GM12878 (cell line): Measurements from ENCODE around the gene BBS2. TPM values are rescaled to one million over a fixed set of nuclear protein-coding genes. Genes with fewer than 3 reads are reported as not detected.

Experiments
- ATAC-seq: fragments of 200-7000 bp; cut with Tn5 transposase; 3 replicates; pipeline ENCODE4 v1.9.1; 2020; ENCODE audit warnings: mild to moderate bottlenecking, moderate library complexity
- BruUV-seq: library from RNA; stranded (reverse); fragments of 400-500 nt; replicated peaks from 2 replicates; lab custom pipeline; 2021; lab: Mats Ljungman, UMichigan
- CTCF ChIA-PET: fragments of 300-600 bp; sonication (Branson Sonifier 250); formaldehyde crosslinking; extraction: SDS; loops from one replicate; lab custom pipeline; 2021; ENCODE audit warnings: inconsistent platforms; lab: Yijun Ruan, JAX
- POLR2A ChIA-PET: fragments of 350-600 bp; formaldehyde crosslinking; extraction: SDS; loops from one replicate; lab custom pipeline; 2021; ENCODE audit warnings: inconsistent platforms; lab: Charles Lee
- RAD21 ChIA-PET: fragments of 300-600 bp; sonication (Branson Sonifier 250); formaldehyde crosslinking; loops from one replicate; lab custom pipeline; 2023; ENCODE audit warnings: antibody characterized with exemption; ENCODE audit not compliant: unreplicated experiment; lab: Charles Lee
- SMC1A ChIA-PET: fragments of 300-600 bp; sonication (Branson Sonifier 250); formaldehyde crosslinking; loops from one replicate; lab custom pipeline; 2023; ENCODE audit not compliant: unreplicated experiment, uncharacterized antibody; lab: Charles Lee
- DNase-seq: peaks from one replicate; pipeline ENCODE4 v3.0.0-alpha.2; 2011; ENCODE audit warnings: low read depth, low spot score
- FAIRE-seq: peaks from 3 replicates; lab custom pipeline; 2011; peaks lifted over from hg19 to GRCh38; lab: Jason Lieb, UNC
- H2AFZ ChIP-seq: 2 replicates; pipeline ENCODE4 v1.6.0; 2011; ENCODE audit warnings: low read depth, low read length, control low read depth; ENCODE audit not compliant: control insufficient read depth
- H3K27ac ChIP-seq: 2 replicates; pipeline ENCODE4 v1.5.1; 2011; ENCODE audit warnings: control low read depth; ENCODE audit not compliant: control insufficient read depth, insufficient read depth
- H3K27me3 ChIP-seq, 2 experiments: replicated peaks in 1 of 2; 2 replicates each; pipeline versions ENCODE4 v1.6.0 to v1.6.1; 2011; ENCODE audit warnings: low read length in 1 of 2; ENCODE audit not compliant: control insufficient read depth in 2 of 2, insufficient read depth in 2 of 2
- H3K36me3 ChIP-seq, 2 experiments: 2 replicates each; pipeline ENCODE4 v1.5.1; 2011; ENCODE audit warnings: low read length in 1 of 2; ENCODE audit not compliant: control insufficient read depth in 2 of 2, insufficient read depth in 2 of 2
- H3K4me1 ChIP-seq: 2 replicates; pipeline ENCODE4 v1.6.1; 2011; ENCODE audit warnings: mild to moderate bottlenecking, low read length, moderate library complexity, mixed read lengths; ENCODE audit not compliant: control insufficient read depth, insufficient read depth
- H3K4me2 ChIP-seq: 2 replicates; pipeline ENCODE4 v1.6.0; 2011; ENCODE audit warnings: control low read depth; ENCODE audit not compliant: control insufficient read depth, insufficient read depth
- H3K4me3 ChIP-seq: fragments of 200-600 bp; sonication (generic); 2 replicates; pipeline ENCODE4 v1.5.1; 2016
- H3K79me2 ChIP-seq: 2 replicates; pipeline ENCODE4 v1.6.0; 2011; ENCODE audit warnings: low read length; ENCODE audit not compliant: control insufficient read depth, insufficient read depth
- H3K9ac ChIP-seq: 2 replicates; pipeline ENCODE4 v1.8.0; 2011; ENCODE audit warnings: low read length, control low read depth, mixed read lengths; ENCODE audit not compliant: control insufficient read depth, insufficient read depth
- H3K9me3 ChIP-seq: replicated peaks from 3 replicates; pipeline ENCODE4 v1.5.1; 2011; ENCODE audit warnings: mild to moderate bottlenecking, low read length; ENCODE audit not compliant: control insufficient read depth, insufficient read depth
- H4K20me1 ChIP-seq: 2 replicates; pipeline ENCODE4 v1.6.0; 2011; ENCODE audit not compliant: control insufficient read depth, insufficient read depth
- IKZF1 ChIP-seq: fragments of 450-650 bp; conservative IDR thresholded peaks from 2 replicates; pipeline ENCODE4 v1.6.1; 2017; ENCODE audit warnings: antibody characterized with exemption, mild to moderate bottlenecking
- MEF2A ChIP-seq: IDR thresholded peaks from 2 replicates; pipeline ENCODE4 v1.6.1; 2011; ENCODE audit warnings: low read depth, mild to moderate bottlenecking, low read length, moderate library complexity; ENCODE audit not compliant: insufficient read depth
- NR2F1 ChIP-seq: fragments of 450-650 bp; conservative IDR thresholded peaks from 2 replicates; pipeline ENCODE4 v1.6.1; 2017; ENCODE audit warnings: mild to moderate bottlenecking
- PAX8 ChIP-seq: fragments of 450-650 bp; IDR thresholded peaks from 2 replicates; pipeline ENCODE4 v1.6.1; 2017; ENCODE audit warnings: mild to moderate bottlenecking, moderate library complexity
- SPI1 ChIP-seq: IDR thresholded peaks from 2 replicates; pipeline ENCODE4 v1.6.1; 2011; ENCODE audit warnings: low read depth, mild to moderate bottlenecking, low read length, moderate library complexity, borderline replicate concordance; ENCODE audit not compliant: insufficient read depth
- WGBS: methylation state at CpG from one replicate; pipeline ENCODE4 v1.1.6; 2016; ENCODE audit warnings: low lambda C conversion rate; ENCODE audit not compliant: insufficient replicate concordance, insufficient coverage; ENCODE audit errors: missing lambda C conversion rate; 5-methylcytosine and 5-hydroxymethylcytosine counted together
- in situ Hi-C: fragments of 300-500 bp; cut with MboI; formaldehyde crosslinking; loops from 9 replicates; pipeline ENCODE4 v1.14.3; 2018; ENCODE audit warnings: mixed read lengths
- intact Hi-C: fragments of 100-400 bp; cut with micrococcal nuclease; formaldehyde crosslinking; loops from one replicate; pipeline ENCODE4 v1.14.2; 2022; ENCODE audit not compliant: unreplicated experiment
- polyA plus RNA-seq, 11 experiments: library from polyadenylated mRNA; depleted of rRNA in 4 of 11; unstranded in 6 of 11; stranded (reverse) in 5 of 11; fragments of >200 nt; fragmentation: Nextera tagmentation in 4 of 11; fragmentation: Illumina TruSeq in 1 of 11; extraction: Ambion mirVana in 4 of 11; extraction: Trizol in 1 of 11; gene quantifications; 1 replicate in 1 of 11; 2 replicates in 10 of 11; pipeline versions ENCODE4 v1.2.1 to v1.2.3, GENCODE V29; 2011 to 2016; ENCODE audit warnings: inconsistent platforms in 2 of 11, missing spikeins in 2 of 11, low read depth in 1 of 11
- total RNA-seq, 4 experiments: library from RNA; depleted of rRNA in 3 of 4; stranded (reverse); fragments of >200 nt in 3 of 4; fragmentation: Illumina TruSeq in 1 of 4; extraction: Trizol in 1 of 4; gene quantifications; 2 replicates each; pipeline versions ENCODE4 v1.2.1 to v1.2.3, GENCODE V29; 2013 to 2021

Gene BBS2
- total and polyA plus RNA-seq, 10 of the 15 experiments (the other 5 are each of a cell fraction or from before 2014, with no cell fraction given), result 4.9 to 38.3 (median 16.4) TPM

DNA sequence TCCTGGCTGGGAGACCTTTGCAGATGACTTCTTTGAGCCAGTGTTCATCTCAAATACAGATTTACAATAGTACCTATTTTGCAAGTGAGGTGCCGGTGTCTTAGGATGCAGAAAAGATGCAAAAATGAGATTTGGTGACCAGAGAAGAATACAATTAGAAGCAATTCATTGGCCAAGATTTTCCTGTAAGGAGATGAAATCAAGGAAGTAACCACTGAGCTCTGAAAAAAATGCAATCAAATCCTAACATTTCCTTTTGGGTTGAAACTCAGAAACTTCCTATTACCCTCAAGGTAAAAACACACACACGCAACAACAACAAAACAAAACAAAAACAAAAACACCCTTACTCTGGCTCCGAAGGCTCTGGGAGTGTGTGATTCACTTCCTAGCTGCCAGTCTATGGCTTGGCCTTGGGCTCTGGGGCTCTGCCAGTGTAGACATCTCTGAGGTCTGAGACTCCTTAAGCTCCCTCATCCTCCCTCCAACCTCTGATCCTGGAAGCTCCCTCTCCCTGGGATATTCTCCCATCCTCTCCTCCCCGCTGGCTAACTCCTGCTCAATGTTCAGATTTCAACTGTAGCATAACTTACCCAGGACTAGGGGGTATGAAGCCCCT is 28.2 kb upstream of the BBS2 start:
- FAIRE-seq, result no peak
- in situ Hi-C loops, result no loop called here
- RAD21 ChIA-PET, result interaction anchor here (1.2 to 1.8 kb wide), 2 partner anchors 29 to 153 kb away, joined by 3 to 4 read pairs; no protein-coding TSS in a partner anchor

DNA sequence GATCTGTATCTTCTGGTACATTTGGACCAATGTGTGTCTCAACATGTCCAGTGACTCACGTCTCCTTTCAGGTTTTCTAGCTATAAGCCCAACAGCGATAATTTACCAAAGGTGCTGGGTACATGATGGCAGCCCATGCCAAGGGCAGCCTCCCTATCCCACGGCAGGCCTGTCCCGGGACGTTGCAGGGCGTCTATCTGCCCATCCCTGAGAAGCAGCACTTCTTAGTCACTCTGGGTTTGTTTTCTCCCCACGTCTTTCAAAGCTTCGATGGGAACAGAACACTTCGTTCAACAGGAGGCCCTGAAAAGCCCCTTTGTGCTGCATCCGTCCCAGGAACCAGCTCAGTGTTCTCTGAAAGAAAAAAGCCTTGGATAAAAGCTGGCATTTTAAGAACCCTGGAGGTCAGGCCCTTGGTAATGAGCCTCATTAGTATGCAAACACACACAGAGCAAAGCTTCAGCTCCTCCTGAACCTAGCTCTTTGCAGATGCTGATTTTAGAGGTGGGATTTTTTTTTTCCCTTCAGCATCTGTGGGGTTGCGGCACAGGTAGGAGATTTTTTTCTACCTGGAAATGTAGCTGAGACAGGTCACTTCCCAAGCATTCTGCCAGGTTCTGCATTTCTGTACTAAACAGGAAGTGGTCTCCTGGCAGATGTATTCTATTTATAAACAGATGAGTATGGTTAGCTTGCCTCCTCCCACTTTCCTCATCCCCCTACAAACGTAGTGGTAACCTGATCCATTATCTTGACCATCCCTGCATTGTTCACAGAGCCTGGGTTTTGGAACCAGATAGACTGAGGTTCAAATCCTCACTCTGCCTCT is 27.5 kb upstream of the BBS2 start:
- TF ChIP-seq SPI1 (peak; percentile 18; the same call in 1 of the 2 replicates), MEF2A (peak; percentile 16; the same call in 1 of the 2 replicates), PAX8 (no peak)
- Histone ChIP-seq H3K4me3 (no peak overlapping the region), H3K36me3 (no peaks in the 10 kb centered on the region), H4K20me1 (no peaks in the 10 kb centered on the region), H3K9me3 (no peaks in the 10 kb centered on the region), H2AFZ (no peak overlapping the region; the same call in 1 of the 2 replicates), H3K79me2 (no peaks in the 10 kb centered on the region), H3K4me2 (peak overlapping the region; percentile 25; the same call in 1 of the 2 replicates), H3K27me3 (peaks cover 0 to 2% of the 10 kb centered on the region in 2 experiments; a peak in 1 of 4 replicates), H3K9ac (no peak overlapping the region), H3K27ac (no peak overlapping the region), H3K4me1 (peaks cover 7% of the 10 kb centered on the region)
- intact Hi-C loops (no loop called here), in situ Hi-C loops (no loop called here)
- ATAC-seq (peak; percentile 45), DNase-seq (no peak), FAIRE-seq (no peak)
- POLR2A ChIA-PET, result interaction anchor here (0.7 kb wide), 1 partner anchor 86 kb away, joined by 8 read pairs; no protein-coding TSS in a partner anchor
- RAD21 ChIA-PET, result interaction anchor here (1.2 to 1.8 kb wide), 2 partner anchors 30 to 154 kb away, joined by 3 to 4 read pairs; no protein-coding TSS in a partner anchor
- SMC1A ChIA-PET, result interaction anchor here (0.6 to 1.6 kb wide), 4 partner anchors 14 to 829 kb away, joined by 3 to 4 read pairs (median 3); no protein-coding TSS in a partner anchor
- 33% methylated on average over 12 of the region's 12 CpGs for WGBS
- no TSS peak for BruUV-seq
- CTCF ChIA-PET, result interaction anchor here (0.8 to 2.4 kb wide), 4 partner anchors 29 to 155 kb away, joined by 3 to 13 read pairs (median 5); no protein-coding TSS in a partner anchor

More for the DNA sequence above, 28.2 kb upstream of the BBS2 start:
- H3K27me3 ChIP-seq, result peaks cover 0 to 2% of the 10 kb centered on the region in 2 experiments; a peak in 1 of 4 replicates
- ChIA-PET SMC1A (interaction anchor here (1.2 to 1.6 kb wide), 3 partner anchors 13 to 131 kb away, joined by 3 to 4 read pairs (median 3); no protein-coding TSS in a partner anchor), CTCF (interaction anchor here (0.7 to 2.4 kb wide), 5 partner anchors 18 to 154 kb away, joined by 3 to 13 read pairs (median 4); no protein-coding TSS in a partner anchor), POLR2A (no interaction called here)
- H3K27ac ChIP-seq, result no peak overlapping the region
- DNase-seq, result no peak
- intact Hi-C loops, result no loop called here
- no peaks in the 10 kb centered on the region for H4K20me1 ChIP-seq
- H3K4me2 ChIP-seq, result peak overlapping the region; percentile 25; the same call in 1 of the 2 replicates
- WGBS, result 7% methylated on average over 4 of the region's 4 CpGs
- no peak overlapping the region for H3K4me3 ChIP-seq
- peaks cover 7% of the 10 kb centered on the region for H3K4me1 ChIP-seq
- H3K9me3 ChIP-seq, result no peaks in the 10 kb centered on the region
- no peak overlapping the region; the same call in 1 of the 2 replicates for H2AFZ ChIP-seq
- 0 out of 2 replicates have a peak, but pooled peaks have one; percentile 8 for TF ChIP-seq IKZF1
- no peak for TF ChIP-seq NR2F1
- H3K36me3 ChIP-seq, result no peaks in the 10 kb centered on the region
- ATAC-seq, result no peak
- BruUV-seq, result no TSS peak
- no peak overlapping the region for H3K9ac ChIP-seq
- H3K79me2 ChIP-seq, result no peaks in the 10 kb centered on the region
